LNCaP clone FGC (cell line): Measurements from ENCODE around the gene KRT86.

ENCODE experiments used
- DNase-seq: peaks from one replicate; pipeline ENCODE4 v3.0.0-alpha.2; 2011; ENCODE audit warnings: low read depth
- H3K4me3 ChIP-seq: 2 replicates; pipeline ENCODE4 v1.5.1; 2011; ENCODE audit warnings: mild to moderate bottlenecking, low read depth, low read length, control low read depth
- TF ChIP-seq, protein P1 (sequence below): IDR thresholded peaks from 2 replicates; pipeline ENCODE4 v1.5.1; 2012; ENCODE audit warnings: mild to moderate bottlenecking; ENCODE audit not compliant: control insufficient read depth, insufficient read depth; ENCODE audit errors: extremely low read depth

KRT86 gene

DNA sequence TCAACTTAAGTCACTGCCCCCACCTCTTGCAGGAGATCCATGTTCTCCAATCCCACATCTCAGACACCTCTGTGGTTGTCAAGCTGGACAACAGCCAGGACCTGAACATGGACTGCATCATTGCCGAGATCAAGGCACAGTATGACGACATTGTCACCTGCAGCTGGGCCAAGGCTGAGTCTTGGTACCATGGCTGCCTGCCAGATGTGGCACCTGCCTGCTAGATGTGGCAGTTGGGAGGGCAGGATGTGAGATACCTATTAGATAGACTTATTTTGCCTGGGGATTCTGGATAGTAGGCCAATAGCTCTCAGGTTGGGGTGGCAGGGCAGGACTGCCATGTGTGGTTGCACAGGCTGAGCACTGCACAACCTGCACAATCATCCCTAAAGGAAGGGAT, 7.9 kb upstream of the KRT86 start:
- TF ChIP-seq, protein P1, sequence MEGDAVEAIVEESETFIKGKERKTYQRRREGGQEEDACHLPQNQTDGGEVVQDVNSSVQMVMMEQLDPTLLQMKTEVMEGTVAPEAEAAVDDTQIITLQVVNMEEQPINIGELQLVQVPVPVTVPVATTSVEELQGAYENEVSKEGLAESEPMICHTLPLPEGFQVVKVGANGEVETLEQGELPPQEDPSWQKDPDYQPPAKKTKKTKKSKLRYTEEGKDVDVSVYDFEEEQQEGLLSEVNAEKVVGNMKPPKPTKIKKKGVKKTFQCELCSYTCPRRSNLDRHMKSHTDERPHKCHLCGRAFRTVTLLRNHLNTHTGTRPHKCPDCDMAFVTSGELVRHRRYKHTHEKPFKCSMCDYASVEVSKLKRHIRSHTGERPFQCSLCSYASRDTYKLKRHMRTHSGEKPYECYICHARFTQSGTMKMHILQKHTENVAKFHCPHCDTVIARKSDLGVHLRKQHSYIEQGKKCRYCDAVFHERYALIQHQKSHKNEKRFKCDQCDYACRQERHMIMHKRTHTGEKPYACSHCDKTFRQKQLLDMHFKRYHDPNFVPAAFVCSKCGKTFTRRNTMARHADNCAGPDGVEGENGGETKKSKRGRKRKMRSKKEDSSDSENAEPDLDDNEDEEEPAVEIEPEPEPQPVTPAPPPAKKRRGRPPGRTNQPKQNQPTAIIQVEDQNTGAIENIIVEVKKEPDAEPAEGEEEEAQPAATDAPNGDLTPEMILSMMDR = no peak
- no peak for DNase-seq
- H3K4me3 ChIP-seq = no peak overlapping the region

DNA sequence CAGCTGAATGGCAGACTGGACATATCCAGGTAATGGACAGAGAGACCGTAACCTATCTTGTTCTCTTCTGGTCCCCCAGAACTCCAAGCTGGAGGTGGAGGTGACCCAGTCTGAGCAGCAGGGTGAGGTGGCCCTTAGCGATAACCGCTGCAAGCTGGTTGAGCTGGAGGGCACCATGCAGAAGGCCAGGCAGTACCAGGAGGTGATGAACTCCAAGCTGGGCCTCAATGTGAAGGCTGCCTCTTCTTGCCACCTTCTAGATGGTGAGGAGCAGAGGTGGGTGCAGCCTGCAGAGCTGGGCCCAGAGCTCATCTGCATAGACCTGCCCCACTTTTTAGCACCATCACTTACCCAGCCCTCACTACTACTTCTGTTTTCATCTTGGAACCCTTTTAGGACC, 7.2 kb upstream of the KRT86 start:
- no peak for DNase-seq
- H3K4me3 ChIP-seq = no peak overlapping the region
- TF ChIP-seq, protein P1 = no peak

DNA sequence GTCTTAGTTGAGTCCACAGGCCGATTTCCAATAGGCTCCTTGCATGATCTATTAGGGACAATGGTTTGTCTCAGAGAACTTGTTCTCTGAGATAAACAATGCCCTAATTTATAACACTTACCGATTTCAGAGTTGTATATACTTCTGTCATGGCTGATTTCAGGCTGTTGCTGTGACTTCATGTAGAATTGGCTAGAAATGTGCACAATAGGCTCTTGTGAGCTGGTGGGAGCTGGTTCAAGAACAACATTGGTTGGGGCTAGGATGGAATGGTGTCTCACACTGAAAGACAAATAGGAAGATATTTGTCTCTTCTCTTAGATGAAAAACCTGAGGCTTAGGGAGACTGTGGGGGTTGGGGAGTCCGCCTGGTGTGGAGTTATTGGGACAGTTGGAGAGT, 6.7 kb upstream of the KRT86 start:
- TF ChIP-seq, protein P1 = no peak
- H3K4me3 ChIP-seq = no peak overlapping the region
- no peak for DNase-seq

DNA sequence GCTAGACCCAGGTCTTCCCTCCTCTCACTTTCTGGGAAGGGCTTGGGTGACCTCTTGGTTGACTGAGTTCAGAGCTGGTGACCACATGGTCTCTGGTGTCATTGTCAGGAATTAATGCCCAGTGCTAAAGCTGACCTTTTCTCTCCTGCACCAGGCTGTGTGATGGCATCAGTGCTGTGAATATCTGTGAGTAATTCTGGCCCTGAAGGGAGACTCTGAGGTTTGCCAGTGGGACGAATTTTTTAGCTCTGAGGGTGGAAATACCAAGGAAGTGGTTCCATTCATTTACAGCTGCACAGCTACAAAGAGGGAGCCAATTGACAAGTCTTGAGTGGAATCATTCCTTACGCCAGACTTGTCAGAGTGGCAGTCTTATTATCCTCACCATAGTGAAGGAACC, 6.2 kb upstream of the KRT86 start:
- TF ChIP-seq, protein P1 = no peak
- no peak overlapping the region for H3K4me3 ChIP-seq
- no peak for DNase-seq

DNA sequence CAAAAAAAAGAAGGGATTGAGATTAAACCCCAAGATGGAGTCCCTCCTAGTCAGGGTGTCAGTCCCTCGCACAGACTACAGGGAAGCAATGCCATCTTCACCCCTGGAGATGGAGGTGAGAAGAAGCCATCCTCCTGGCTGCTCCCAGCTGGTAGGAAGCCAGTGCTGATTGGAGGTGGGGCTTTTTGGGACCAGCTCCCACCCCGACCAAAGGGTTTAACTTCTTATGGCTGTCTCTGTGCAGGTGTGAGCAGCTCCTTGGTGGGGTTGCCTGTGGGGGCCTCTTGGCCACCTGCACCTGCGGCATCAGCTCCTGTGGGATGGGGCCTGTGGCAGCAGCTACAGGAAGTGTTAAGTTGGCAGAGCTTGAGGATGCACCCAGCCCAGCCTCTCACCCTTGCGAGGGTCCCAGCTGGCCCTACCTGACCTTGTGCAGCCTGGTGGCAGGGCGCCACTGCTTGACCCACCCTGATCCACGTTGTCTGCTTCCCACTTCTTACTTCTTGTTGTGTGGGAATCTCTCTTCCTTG, 3.8 kb upstream of the KRT86 start:
- TF ChIP-seq, protein P1 = no peak
- H3K4me3 ChIP-seq = no peak overlapping the region

DNA sequence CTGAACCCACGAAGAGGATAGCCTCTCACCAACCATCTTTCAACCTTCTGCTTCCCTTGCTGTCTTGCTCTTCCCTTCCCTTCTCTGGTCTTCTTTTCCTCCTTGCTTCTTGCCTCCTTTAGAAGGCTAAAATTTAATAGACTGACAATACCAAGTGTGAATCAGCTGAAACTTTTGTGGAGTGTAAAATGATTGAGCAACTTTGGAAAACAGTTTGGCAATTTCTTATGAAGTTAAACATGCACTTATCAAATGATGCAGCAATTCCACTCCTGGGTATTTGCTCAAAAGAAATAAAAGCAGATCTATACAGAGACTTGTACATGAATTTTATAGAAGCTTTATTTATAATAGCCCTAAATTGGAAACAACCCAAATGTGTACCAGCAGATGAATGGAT, 3.3 kb upstream of the KRT86 start:
- DNase-seq = peak; percentile 1
- no peak overlapping the region for H3K4me3 ChIP-seq
- TF ChIP-seq, protein P1 = no peak

More for the DNA sequence above, 3.8 kb upstream of the KRT86 start:
- DNase-seq = no peak

DNA sequence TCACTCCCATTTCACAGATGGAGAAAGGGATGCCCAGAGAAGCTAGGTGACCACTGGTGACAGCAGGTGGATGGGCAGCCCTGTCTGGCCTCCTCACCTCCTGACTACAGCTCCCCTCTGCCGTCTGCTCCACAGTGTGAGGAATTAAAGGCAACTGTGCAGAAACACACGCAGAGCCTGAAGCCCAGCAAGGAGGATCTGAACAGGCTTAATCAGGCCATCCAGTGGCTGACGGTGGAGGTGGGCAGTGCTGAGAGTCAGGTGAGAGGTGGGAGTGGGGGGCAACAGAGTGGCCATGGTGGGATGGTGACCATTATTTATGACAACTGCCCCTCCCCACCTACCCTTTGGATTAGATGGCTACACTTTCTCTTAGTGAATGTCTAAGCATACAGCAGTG, 1.2 kb downstream of the KRT86 start:
- DNase-seq = no peak
- TF ChIP-seq, protein P1 = no peak
- H3K4me3 ChIP-seq = no peak overlapping the region
